A549 treated with AZD9567 at 1 μM for 4 hours (cell line): ENCODE data around the gene FADD. TPM values are rescaled to one million over a fixed set of nuclear protein-coding genes. Genes with fewer than 3 reads are reported as not detected.

ENCODE experiments used
- total RNA-seq: library from RNA; stranded (reverse); fragments of 200-300 nt; extraction: Qiagen RNA extraction; gene quantifications from 5 replicates; pipeline ENCODE4 v1.2.3, GENCODE V29; 2022; ENCODE audit not compliant: insufficient read depth

FADD gene, protein sequence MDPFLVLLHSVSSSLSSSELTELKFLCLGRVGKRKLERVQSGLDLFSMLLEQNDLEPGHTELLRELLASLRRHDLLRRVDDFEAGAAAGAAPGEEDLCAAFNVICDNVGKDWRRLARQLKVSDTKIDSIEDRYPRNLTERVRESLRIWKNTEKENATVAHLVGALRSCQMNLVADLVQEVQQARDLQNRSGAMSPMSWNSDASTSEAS
- total RNA-seq, result 57.8 to 70.6 TPM (median 66.3 TPM) in 5 replicates

GRCh38 chr11:70202920-70203750, at the start of gene FADD:
FADD (plus strand) TSS chr11:70203296; CDS start chr11:70203460, 164 bp downstream.

Other genes with a start within 250 kb of the FADD start
- gene ANO1, start 125.0 kb upstream of the FADD start, total RNA-seq, result 1.2 to 1.4 TPM (median 1.3 TPM) in 4 of 5 replicates, not detected in the other
- gene PPFIA1, start 67.4 kb downstream of the FADD start, total RNA-seq, result 26.8 to 38.4 TPM (median 31.4 TPM) in 5 replicates
- 199 to 215 TPM (median 208 TPM) in 5 replicates for gene CTTN, start 195.2 kb downstream of the FADD start, total RNA-seq